ENCODE results near the gene UBXN10. TPM values are rescaled to one million over a fixed set of nuclear protein-coding genes. Genes with fewer than 3 reads are reported as not detected.

The UBXN10 gene
- total and polyA plus RNA-seq, 2 of the 4 experiments (the other 2 are of a cell fraction), result not detected

DNA sequence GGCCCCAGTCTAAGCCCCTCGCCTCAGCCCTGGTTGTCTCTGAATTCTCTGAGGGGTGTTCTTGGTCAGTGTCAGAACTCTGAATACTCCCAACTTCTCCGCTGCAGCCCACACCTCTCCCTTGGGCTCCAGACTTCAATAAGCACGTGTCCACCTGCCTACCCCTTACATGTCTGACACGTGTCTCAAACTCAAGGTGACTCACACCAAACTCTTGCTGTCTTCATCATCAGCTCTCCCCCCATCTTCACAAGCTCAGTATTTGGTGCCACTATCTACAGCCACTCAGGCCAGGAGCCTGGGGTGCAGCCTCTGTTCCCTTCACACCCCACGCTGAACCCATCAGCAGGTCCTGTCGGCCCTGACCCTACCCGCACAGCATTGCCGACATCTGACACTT, 18.8 kb upstream of the UBXN10 start:
- Histone ChIP-seq H3K9me3 (ENCODE audit: control insufficient read depth, insufficient read depth, low read length) (no peaks in the 10 kb centered on the region), H2AFZ (replicated peaks; ENCODE audit: low read length, poor library complexity) (no peak overlapping the region), H2AK9ac (replicated peaks; ENCODE audit: low read depth, low read length, poor library complexity) (no peak overlapping the region), H2BK120ac (ENCODE audit: low read depth, low read length) (no peak overlapping the region), H2BK5ac (ENCODE audit: low read depth, low read length, poor library complexity, severe bottlenecking) (no peak overlapping the region), H3K14ac (replicated peaks; ENCODE audit: low read depth, low read length) (no peak overlapping the region), H2BK20ac (ENCODE audit: low read depth, low read length) (no peak overlapping the region), H3K27me3 (ENCODE audit: control insufficient read depth, insufficient read depth, low read length) (peaks cover 16% of the 10 kb centered on the region), H4K91ac (ENCODE audit: insufficient read depth, low read depth, low read length) (no peak overlapping the region), H3K9me1 (ENCODE audit: insufficient read depth, low read length) (no peaks in the 10 kb centered on the region), H3K18ac (ENCODE audit: low read depth, low read length) (no peak overlapping the region), H3K56ac (ENCODE audit: extremely low read depth, insufficient read depth, low read length) (no peak overlapping the region), H3K4me1 (ENCODE audit: control insufficient read depth, insufficient read depth, low read length) (no peaks in the 10 kb centered on the region; the same call in 1 of the 2 replicates), H2BK15ac (ENCODE audit: low read depth, low read length) (no peak overlapping the region), H4K5ac (ENCODE audit: low read depth, low read length) (no peak overlapping the region), H3K36me3 (ENCODE audit: control insufficient read depth, insufficient read depth, low read length) (no peaks in the 10 kb centered on the region), H3K4ac (ENCODE audit: low read depth, low read length) (no peak overlapping the region), H3K4me2 (ENCODE audit: low read depth, low read length) (no peak overlapping the region), H3K79me1 (ENCODE audit: low read depth in 1 of 2, low read length in 2 of 2) (no peaks in the 10 kb centered on the region), H4K20me1 (ENCODE audit: insufficient read depth, low read length) (no peaks in the 10 kb centered on the region), H3K9ac (ENCODE audit: low read depth, low read length) (no peak overlapping the region), H3K23ac (ENCODE audit: low read depth, low read length) (no peak overlapping the region), H4K8ac (ENCODE audit: low read depth in 2 of 2, low read length in 2 of 2) (no peak overlapping the region), H2AK5ac (ENCODE audit: low read depth, low read length) (no peak overlapping the region), H3K27ac (ENCODE audit: insufficient read depth, low read length) (no peak overlapping the region), H3K4me3 (ENCODE audit: insufficient read depth, low read depth, low read length) (no peak overlapping the region)
- ChIA-PET POLR2A (ENCODE audit: unreplicated experiment) (no interaction called here), CTCF (no interaction called here)
- ATAC-seq (ENCODE audit: low read depth), result no peak
- intact Hi-C loops (cut with micrococcal nuclease) (no loop called here), dilution Hi-C loops (cut with HindIII; ENCODE audit: low sequenced_read_pairs, unreplicated experiment) (no loop called here), in situ Hi-C loops (cut with MboI; ENCODE audit: low sequenced_read_pairs) (no loop called here)
- DNase-seq, result no peak
- BruUV-seq (replicated peaks), result no TSS peak
- WGBS, 2 experiments (ENCODE audit: extremely low coverage in 2 of 2, insufficient read length in 1 of 2), result 54% methylated on average over 7 of the region's 8 CpGs; no CpG with 5 or more reads in 1 of the 2 experiments
- TF ChIP-seq RAD21 (IDR thresholded peaks at IDR 0.05; ENCODE audit: low read length), result no peak
- TF ChIP-seq, protein P1, sequence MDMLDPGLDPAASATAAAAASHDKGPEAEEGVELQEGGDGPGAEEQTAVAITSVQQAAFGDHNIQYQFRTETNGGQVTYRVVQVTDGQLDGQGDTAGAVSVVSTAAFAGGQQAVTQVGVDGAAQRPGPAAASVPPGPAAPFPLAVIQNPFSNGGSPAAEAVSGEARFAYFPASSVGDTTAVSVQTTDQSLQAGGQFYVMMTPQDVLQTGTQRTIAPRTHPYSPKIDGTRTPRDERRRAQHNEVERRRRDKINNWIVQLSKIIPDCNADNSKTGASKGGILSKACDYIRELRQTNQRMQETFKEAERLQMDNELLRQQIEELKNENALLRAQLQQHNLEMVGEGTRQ (IDR thresholded peaks at IDR 0.05; ENCODE audit: low read depth, low read length), result no peak
- TF ChIP-seq RCOR1 (IDR thresholded peaks at IDR 0.05; ENCODE audit: insufficient replicate concordance, low read length), result no peak
- TF ChIP-seq POLR2A (IDR thresholded peaks at IDR 0.05; ENCODE audit: low read depth, low read length), result no peak
- TF ChIP-seq, protein P2, sequence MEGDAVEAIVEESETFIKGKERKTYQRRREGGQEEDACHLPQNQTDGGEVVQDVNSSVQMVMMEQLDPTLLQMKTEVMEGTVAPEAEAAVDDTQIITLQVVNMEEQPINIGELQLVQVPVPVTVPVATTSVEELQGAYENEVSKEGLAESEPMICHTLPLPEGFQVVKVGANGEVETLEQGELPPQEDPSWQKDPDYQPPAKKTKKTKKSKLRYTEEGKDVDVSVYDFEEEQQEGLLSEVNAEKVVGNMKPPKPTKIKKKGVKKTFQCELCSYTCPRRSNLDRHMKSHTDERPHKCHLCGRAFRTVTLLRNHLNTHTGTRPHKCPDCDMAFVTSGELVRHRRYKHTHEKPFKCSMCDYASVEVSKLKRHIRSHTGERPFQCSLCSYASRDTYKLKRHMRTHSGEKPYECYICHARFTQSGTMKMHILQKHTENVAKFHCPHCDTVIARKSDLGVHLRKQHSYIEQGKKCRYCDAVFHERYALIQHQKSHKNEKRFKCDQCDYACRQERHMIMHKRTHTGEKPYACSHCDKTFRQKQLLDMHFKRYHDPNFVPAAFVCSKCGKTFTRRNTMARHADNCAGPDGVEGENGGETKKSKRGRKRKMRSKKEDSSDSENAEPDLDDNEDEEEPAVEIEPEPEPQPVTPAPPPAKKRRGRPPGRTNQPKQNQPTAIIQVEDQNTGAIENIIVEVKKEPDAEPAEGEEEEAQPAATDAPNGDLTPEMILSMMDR (conservative IDR thresholded peaks at IDR 0.05; ENCODE audit: low read depth, low read length), result no peak
- TF ChIP-seq SMC3 (IDR thresholded peaks at IDR 0.05; ENCODE audit: low read depth, low read length), result no peak
- TF ChIP-seq NFE2L2 (IDR thresholded peaks at IDR 0.05; ENCODE audit: low read depth, low read length), result no peak
- TF ChIP-seq MAFK (IDR thresholded peaks at IDR 0.05; ENCODE audit: low read depth, low read length), result no peak
- no peak for TF ChIP-seq RFX5 (IDR thresholded peaks at IDR 0.05; ENCODE audit: low read depth, low read length)
- TF ChIP-seq, protein P3, sequence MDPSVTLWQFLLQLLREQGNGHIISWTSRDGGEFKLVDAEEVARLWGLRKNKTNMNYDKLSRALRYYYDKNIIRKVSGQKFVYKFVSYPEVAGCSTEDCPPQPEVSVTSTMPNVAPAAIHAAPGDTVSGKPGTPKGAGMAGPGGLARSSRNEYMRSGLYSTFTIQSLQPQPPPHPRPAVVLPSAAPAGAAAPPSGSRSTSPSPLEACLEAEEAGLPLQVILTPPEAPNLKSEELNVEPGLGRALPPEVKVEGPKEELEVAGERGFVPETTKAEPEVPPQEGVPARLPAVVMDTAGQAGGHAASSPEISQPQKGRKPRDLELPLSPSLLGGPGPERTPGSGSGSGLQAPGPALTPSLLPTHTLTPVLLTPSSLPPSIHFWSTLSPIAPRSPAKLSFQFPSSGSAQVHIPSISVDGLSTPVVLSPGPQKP (IDR thresholded peaks at IDR 0.05; ENCODE audit: borderline replicate concordance, low read depth, low read length), result no peak
- TF ChIP-seq BHLHE40 (IDR thresholded peaks at IDR 0.05; ENCODE audit: low read depth, low read length), result no peak

Measured in IMR-90 (cell line).